Anterior cingulate cortex (tissue), 58 donors: ENCODE measurements around the gene ABCB11.

Experiments used
- DNase-seq, 58 donors: peaks; one replicate each; lab custom pipeline; 2025; lab: John Stamatoyannopoulos, UW

ABCB11 gene

DNA sequence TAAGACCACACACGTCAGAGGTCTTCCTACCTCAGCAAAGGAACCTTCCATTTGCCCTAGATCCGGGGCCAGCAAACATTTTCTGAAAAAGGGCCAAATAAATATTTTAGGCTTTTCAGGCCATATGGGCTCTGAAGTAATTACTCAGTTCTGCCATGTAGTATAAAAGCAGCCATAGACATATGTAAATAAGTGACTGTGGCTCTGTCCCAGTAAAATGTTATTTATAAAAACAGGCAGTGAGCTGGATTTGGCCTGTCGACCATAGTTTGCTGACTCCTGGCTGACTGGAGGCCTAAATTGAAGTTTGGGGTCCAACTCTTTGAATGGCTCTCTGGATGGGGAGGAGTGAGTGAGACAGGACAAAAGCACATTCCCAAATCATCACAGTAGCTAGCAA is 49.5 kb downstream of the ABCB11 start:
- no peak for DNase-seq

DNA sequence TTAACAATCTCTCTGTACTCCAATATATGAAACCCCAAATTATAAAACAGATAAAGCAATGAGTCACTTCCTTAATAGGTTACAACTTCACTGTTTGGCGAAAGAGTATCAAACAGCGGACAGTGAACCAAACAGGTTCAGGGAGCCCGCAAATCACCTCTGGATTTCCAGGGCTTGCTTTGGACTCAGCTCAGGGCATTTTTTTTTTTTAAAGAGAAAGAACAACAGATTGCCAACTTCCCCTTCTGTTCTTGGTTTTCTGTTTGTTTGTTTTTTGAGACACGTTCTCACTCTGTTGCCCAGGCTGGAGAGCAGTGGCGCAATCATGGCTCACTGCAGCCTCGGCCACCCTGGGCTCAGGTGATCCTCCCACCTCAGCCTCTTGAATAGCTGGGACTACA is 52.7 kb downstream of the ABCB11 start:
- no peak for DNase-seq

DNA sequence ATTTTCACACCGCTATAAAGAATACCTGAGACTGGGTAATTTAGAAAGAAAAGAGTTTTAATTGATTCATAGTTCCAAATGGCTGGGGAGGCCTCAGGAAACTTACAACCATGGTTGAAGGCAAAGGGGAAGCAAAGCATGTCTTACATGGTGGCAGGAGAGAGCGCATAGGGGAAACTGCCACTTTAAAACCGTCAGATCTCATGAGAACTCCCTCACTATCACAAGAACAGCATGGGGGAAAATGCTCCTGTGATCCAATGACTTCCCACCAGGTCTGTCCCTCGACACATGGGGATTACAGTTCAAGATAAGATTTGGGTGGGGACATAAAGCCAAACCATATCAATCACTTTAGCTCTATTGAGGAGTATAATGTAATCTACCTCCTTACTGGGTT is 53.5 kb downstream of the ABCB11 start:
- no peak for DNase-seq

DNA sequence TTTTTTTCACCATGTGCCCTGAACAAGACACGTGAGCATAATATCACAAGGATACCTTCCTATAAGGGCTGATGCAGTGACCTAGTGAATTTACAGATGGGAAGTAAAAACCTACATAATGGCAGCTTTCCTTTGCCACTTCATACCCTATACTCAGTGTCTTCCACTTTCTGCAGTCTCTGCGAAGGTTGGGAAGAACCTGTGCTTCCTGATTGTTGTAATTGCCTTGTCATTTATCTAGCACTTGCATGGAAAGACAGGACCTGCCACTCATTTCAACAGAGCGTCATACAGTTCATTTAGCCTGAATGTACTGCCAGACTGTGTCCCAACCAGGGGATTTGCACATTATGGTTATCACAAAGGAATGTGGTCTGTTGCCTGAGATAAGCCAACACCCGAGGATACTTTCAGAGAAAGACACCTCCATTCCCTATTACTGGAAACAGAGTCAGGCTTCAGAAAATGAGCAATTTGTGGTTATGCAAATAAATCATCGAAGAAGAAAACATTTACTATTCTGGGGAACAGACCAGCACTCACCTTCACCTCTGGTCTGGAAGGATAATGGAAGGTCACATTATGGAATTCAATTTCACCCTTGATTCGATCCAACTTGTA is 55.0 kb downstream of the ABCB11 start:
- DNase-seq = no peak

DNA sequence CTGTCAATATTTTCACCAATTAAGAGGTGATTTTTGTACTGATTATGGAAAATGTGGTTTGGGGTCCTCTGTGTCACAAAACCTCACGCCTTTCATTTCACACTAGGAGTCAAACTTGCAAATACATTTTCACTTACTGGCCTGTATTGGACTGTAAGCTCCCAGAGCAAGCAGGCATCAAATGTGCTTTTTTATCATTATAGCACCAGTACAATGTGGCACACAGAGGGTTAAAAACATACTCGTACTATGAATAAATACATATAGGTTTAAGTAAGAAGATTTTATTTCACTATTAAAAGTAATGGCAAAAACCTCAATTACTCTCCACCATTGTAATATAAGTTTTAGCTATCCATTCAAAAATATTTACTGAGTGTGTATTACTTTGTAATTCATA is 56.7 kb downstream of the ABCB11 start:
- no peak for DNase-seq

DNA sequence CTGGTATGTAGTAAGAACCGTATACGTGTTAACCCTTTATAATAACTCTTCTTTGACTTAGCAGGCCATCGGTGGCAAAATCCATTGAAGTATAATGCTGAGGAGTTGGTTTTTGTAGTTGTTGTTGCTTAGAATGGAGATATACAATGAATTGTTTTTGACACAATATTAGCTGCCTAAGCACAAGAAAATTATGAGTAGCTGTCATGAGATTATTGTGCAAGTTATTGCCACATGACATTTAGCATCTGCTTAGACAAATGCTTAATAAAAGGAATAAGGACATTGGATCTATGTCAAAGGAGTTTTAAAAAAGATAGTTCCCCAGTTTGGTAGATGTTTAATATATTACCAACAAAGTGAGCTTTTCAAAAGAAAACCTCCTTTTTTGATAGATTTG is 59.9 kb downstream of the ABCB11 start:
- no peak for DNase-seq

DNA sequence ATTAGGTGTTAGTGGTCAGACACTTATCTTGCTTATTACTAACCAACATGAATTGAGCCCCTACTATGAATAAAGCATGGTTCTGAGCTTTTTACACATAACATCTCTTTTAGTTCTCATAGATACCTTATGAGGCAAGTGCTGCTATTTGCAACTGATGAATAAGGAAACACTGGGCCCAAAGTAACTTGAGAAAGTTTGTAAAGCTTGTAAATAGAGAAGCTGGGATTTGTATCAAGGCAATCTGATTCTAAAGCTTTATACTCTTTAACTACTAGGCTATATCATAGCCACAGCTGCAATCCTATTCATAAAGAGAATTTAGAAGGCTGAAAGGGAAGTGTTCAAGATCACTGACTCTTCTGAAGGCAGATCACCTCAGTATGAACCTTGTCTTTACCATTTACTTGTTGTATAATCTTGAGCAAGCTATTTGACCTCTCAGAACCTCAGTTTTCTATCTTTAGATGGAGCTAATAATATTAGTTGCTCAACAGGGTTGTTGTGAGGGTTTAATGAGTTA is 60.4 kb downstream of the ABCB11 start:
- DNase-seq = no peak

DNA sequence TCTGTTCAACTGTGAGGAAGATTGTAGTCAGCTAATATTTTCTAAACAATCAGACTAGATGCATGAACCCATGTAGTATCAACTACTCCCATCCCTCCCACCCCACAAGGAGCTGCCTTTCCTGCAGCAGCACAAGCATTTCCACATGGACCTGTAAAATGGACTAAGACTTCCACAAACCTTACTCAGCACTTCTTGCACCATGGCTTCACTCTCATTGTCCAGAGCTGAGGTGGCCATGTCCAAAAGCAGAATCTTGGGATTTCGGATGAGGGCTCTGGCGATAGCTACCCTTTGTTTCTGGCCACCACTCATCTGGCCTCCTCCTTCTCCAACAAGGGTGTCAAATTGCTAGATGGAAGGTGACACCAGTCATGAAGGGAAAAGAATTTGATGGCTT is 61.3 kb downstream of the ABCB11 start:
- no peak for DNase-seq

DNA sequence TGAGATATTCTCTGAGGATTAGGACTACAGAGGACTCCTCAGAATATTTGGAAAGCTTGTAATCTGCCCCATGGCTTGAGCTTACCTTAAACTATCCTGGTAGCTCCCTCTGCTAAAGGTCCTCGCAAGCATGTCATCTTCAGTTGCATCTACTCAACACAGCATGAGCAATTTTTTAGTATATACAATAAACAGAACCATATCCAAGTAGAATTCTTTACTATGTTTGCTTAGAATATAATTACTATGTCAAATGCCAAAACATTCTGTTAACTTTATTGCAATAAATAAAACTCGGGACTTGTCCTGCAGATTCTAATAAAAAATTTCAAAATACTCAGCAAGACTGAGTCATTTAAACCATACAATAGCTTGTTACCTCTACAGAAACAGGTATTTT is 62.8 kb downstream of the ABCB11 start:
- DNase-seq = no peak

DNA sequence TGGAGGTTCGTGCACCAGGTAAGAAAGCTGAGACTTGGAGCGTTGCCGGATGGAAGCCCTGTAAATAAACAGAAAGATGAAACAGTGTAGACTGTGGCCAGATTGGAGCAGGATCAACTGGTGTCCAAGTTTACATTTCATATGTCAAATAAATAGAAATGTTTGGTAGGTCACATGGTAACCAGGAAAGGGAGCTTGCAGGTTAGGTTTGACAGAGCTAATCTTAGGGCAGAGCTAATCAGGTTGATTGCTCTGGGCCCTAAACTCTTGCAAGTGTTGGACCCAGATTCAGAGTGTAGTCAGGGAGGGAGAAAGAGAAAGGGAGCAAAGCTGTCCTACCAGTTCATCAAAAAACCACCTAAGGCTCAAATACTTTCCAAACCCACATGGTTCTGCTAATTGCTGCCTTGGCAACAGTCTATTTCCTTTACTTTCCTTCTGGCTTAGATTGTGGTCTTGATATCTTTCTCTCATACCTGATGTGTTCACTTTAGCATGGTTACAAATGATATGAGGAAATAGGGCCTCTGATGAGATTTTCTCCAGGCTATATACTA is 66.8 kb downstream of the ABCB11 start:
- no peak for DNase-seq

DNA sequence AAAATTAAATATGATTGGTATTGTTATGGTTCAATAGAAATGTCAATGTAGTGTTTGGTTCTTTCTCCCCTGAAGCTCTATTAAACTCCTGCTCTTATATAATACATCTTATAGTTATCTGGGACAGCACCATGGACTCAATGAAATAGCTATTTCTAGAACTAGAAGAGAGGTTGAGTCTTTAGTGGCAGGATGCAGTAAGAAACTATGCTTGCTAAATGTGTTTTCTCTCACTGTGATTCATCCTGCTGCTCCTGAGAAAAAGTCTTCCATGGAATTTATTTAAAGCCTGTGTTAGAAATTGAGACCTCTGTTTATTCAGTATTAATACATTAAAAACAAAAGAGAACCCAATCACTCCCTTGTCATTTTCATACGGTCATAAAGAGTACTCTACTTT is 68.5 kb downstream of the ABCB11 start:
- no peak for DNase-seq

DNA sequence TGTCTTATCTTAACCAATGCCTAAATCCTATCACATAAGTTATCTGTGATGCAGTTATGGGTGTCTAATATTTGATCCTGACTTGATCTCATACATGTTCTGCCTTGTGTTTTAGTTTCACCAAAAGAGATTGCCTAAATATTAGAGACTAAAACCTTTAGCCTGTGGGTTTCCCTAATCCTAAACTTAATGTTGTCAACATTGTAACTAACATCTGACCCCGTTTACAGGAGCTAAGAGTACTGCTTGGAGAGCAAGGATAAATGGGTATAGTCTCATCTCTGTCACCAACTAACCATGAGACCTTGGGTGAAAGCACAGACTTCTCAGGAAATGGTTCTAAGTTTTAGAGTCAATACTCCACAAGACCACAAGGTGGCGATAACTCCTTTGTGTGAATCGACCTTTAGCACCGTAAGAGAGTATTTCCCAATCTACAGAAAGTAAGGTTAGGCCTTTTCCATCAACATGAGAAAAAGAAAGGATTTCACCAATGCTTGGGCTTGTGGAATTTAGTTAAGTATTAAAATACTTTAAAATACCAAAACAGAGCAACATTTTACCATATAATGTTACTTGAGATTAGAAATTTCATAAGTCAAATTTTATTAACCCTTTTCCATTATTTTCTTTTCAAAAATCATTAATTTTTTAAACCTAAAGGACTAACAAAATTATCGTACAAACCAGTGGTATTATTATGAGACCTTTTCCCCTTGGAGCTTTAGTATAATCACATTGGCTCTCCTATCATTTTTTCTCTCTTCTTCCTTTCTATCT is 69.5 kb downstream of the ABCB11 start:
- DNase-seq = peak in 9 of 58 donors; percentile 2 to 20 (median 9)

DNA sequence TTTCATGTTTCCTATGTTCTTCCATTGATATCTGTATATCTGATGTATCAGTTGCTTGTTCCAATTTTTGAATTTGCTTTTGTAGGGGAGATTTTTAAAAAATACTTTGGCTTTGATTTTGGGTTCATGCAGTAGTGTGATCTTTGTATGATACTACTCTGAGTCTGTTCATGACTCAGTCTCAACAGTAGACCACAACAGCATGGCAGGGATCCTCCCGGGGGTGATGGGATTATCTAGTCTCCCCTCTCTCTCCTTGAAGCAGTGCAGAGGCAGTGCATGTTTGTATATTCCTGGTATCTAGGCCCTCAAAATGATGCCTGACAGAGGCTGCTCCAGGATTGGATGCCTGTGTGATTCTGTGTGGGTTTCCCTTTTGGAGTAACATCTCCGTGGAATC is 74.7 kb downstream of the ABCB11 start:
- no peak for DNase-seq

DNA sequence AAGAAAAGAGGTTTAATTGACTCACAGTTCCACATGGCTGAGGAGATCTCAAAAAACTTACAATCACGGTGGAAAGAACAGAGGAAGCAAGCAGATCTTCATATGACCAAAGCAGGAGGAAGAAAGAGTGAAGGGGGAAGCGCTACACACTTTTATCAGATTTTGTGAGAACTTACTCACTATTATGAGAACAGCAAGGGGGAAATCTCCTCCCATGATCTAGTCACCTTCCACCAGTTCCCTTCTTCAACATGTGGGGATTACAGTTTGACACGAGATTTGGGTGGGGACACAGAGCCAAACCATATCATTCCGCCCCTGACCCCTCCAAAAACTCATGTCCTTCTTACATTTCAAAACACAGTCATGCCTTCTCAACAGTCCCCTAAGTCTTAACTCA is 75.8 kb downstream of the ABCB11 start:
- DNase-seq = no peak

DNA sequence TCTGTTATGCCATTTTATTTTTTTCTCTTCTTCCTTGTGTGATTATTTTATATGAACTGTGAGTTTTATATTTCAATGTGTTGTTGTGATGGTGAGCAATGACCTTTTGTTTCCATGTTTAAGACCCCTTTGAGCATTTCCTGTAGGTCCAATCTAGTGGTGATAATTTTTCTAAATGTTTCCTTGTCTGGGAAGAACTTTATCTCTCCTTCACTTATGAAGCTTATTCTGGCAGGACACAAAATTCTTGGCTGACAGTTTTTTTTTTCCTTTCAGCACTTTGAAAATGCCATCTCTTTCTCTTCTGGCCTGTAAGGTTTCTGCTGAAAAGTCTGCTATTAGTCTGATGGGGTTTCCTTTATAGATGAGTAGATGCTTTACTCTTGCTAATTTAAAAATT is 76.9 kb downstream of the ABCB11 start:
- no peak for DNase-seq

DNA sequence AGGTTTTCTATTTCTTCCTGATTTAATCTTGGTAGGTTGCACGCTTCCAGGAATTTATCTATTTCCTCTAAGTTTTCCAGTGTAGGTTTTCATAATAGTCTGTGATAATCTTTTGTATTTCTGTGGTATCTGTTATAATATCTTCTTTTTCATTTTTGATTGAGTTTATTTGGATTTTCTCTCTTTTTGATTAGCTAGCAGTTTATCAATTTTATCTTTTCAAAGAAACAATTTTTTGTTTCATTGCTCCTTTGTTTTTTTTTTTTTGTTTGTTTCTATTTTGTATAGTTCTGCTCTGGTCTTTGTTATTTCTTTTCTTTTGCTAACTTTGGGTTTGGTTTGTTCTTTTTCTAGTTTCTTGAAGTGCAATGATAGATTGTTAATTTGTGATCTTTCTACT is 78.7 kb downstream of the ABCB11 start:
- DNase-seq = no peak

DNA sequence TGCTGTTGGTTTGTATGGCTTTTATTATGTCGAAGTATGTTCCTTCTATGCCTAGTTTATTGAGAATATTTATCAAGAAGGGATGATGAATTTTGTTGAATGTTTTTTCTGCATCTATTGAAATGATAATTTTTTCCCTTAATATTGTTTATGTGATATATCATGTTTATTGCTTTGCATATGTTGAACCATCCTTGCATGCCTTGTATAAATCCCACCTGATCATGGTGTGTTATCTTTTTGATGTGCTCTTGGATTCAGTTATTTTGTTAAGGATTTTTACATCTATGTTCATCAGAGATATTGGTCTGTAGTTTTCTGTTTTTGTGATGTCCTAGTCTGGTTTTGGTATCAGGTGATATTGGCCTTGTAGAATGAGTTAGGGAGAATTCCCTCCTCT is 79.3 kb downstream of the ABCB11 start:
- DNase-seq = no peak

DNA sequence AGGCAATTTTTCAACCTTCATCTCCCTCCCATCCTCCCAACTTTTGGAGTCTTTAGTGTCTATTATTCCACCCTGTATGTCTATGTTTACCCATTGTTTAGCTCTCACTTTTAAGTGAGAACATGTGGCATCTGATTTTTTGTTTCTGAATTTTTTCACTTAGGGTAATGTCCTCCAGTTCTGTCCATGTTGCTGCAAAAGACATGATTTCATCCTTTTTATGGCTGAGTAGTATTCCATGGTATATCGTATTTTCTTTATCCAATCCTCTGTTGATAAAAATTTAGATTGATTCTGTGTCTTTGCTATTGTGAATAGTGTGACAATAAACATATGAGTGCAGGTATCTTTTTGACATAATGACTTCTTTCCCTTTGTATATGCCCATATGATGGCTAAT is 81.8 kb downstream of the ABCB11 start:
- no peak for DNase-seq

DNA sequence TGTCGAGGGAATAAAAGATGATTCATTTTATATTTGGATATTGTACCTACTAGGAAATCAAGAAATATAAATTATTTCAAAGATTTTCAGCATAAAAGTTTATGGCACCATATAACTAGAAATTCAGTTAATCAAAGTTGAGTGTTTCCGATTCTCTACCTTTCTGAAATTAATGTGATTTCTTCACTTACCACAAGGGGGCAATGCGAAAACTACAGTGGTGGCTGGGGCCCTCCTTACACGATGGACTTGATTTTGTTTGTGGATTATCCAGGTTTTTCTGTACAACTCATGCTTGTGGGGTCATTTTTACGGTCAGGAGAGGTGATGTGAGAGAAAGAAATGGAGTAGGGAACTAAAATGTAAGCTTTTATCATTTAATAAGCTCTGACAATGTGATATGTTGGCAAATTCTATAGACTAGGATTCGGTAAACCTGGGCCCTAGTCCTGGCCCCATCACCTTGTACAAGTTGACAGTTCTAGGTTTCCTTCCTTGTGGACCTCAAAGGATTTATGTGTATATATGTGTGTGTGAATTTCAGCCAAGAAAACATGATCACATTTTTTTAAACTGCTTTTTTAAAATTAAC is 82.4 kb downstream of the ABCB11 start:
- DNase-seq = no peak

DNA sequence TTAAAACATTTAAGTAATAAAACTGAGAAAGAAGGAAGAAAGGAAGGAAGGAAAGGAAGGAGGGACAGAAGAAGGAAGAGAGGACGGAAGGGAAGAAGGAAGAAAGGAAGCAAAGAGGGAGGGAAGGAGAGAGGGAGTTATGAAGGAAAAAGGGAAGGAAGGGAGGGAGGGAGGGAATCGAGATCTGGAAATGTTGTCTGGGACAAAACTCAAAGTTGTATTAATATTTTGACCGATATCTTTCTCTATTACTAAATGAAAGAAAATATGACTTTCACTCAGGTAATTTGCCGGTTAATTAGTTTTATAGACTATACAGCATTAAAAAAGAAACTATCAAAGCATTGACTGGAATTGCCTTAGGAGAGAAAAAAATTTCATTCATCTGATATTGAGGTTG is 85.6 kb downstream of the ABCB11 start:
- DNase-seq = no peak

DNA sequence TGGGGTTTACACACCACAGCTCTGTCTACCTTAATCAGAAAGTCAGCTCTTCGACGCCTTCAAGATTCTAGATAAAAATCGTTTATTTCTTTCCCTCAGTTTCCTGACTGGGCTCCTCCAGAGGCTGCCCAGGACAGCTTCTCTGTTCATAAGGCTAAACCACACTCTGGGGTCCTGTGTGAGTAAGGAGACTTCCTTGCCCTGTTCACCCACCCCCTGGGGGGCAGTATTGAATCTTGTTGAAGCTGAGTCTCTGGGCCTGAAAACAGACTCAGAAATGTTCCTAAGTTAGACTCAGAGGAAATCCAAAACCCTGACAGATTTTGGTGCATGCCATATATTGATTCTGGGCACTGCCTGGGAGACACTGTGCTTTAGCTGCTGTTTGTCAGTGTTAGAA is 87.1 kb downstream of the ABCB11 start:
- DNase-seq = no peak

DNA sequence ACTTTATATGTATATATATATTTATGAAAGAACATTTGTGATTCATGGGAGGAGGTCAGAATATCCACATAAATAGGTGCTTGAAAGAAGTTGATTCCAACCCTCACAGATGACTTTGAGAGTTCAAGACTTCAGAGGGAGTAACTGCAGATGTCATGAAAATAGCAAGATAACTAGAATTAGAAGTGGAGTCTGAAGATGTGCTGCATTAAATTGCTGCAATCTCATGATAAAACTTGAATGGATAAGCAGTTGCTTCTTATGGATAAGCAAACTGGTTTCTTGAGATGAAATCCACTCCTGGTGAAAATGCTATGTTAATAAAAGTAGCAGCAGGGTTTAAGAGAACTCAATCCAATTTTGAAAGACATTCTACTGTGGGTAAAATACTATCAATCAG is 89.8 kb downstream of the ABCB11 start:
- DNase-seq = no peak
